A549 (cell line): Measurements from ENCODE around the gene PAX8. TPM values are rescaled to one million over a fixed set of nuclear protein-coding genes. Genes with fewer than 3 reads are reported as not detected.

ENCODE experiments used
- ATAC-seq, 2 experiments: fragments of 200-7000 bp in 1 of 2; fragments of >200 bp in 1 of 2; cut with Nextera tagmentation in 1 of 2; cut with Tn5 transposase in 1 of 2; 3 replicates each; pipeline versions ENCODE4 v1.8.0 to v1.9.1; 2018 to 2020; ENCODE audit warnings: mild to moderate bottlenecking in 1 of 2, moderate library complexity in 1 of 2
- CTCF ChIA-PET: fragments of 300-600 bp; sonication (Branson Sonifier 250); formaldehyde crosslinking; extraction: SDS; loops from one replicate; lab custom pipeline; 2021; ENCODE audit warnings: antibody characterized with exemption, inconsistent platforms; lab: Yijun Ruan, JAX
- POLR2A ChIA-PET: fragments of 350-600 bp; formaldehyde crosslinking; extraction: SDS; loops from one replicate; lab custom pipeline; 2021; ENCODE audit warnings: antibody characterized with exemption, inconsistent platforms; lab: Yijun Ruan, JAX
- DNase-seq, 2 experiments: peaks; one replicate each; pipeline versions ENCODE4 v3.0.0 to v3.0.0-alpha.2; 2011 to 2016; ENCODE audit warnings: low read depth in 1 of 2, low spot score in 1 of 2
- FAIRE-seq: peaks from 2 replicates; lab custom pipeline; 2011; peaks lifted over from hg19 to GRCh38; lab: Jason Lieb, UNC
- H3K27ac ChIP-seq, 2 experiments: fragments of >200 bp; sonication (Bioruptor Twin); formaldehyde crosslinking; 3 replicates each; pipeline ENCODE4 v1.5.1; 2016 to 2017
- H3K4me1 ChIP-seq: fragments of >200 bp; sonication (Bioruptor Twin); formaldehyde crosslinking; 3 replicates; pipeline ENCODE4 v1.6.1; 2016
- H3K4me2 ChIP-seq: fragments of >200 bp; sonication (Bioruptor Twin); formaldehyde crosslinking; 3 replicates; pipeline ENCODE4 v1.6.1; 2016
- H3K4me3 ChIP-seq: fragments of >200 bp; sonication (Bioruptor Twin); formaldehyde crosslinking; 3 replicates; pipeline ENCODE4 v1.5.1; 2016
- H3K9me3 ChIP-seq: fragments of >200 bp; sonication (Bioruptor Twin); formaldehyde crosslinking; 3 replicates; pipeline ENCODE4 v1.6.1; 2016
- CBX2 ChIP-seq: fragments of 200-600 bp; sonication (generic); IDR thresholded peaks from 2 replicates; pipeline ENCODE4 v1.6.1; 2016; ENCODE audit warnings: low read depth, mild to moderate bottlenecking, borderline replicate concordance
- CBX8 ChIP-seq: fragments of 200-600 bp; sonication (generic); IDR thresholded peaks from 2 replicates; pipeline ENCODE4 v1.6.1; 2016
- CEBPB ChIP-seq, 2 experiments: fragments of >200 bp in 1 of 2; sonication (Bioruptor Twin) in 1 of 2; formaldehyde crosslinking in 1 of 2; IDR thresholded peaks; 2 replicates each; pipeline ENCODE4 v1.6.1; 2012 to 2016
- CHD4 ChIP-seq: fragments of 200-600 bp; sonication (generic); IDR thresholded peaks from 2 replicates; pipeline ENCODE4 v1.6.1; 2016; ENCODE audit warnings: antibody characterized with exemption, mild to moderate bottlenecking, borderline replicate concordance
- CTCF ChIP-seq: fragments of >200 bp; sonication (Bioruptor Twin); formaldehyde crosslinking; IDR thresholded peaks from 3 replicates; pipeline ENCODE4 v1.5.1; 2016
- EHF ChIP-seq: fragments of 250-450 bp; sonication (Bioruptor Pico); IDR thresholded peaks from 2 replicates; pipeline ENCODE4 v1.5.0; 2020; ENCODE audit warnings: mild to moderate bottlenecking
- FOSB ChIP-seq: fragments of 250-450 bp; sonication (Bioruptor Pico); IDR thresholded peaks from 2 replicates; pipeline ENCODE4 v1.5.0; 2020; ENCODE audit warnings: mild to moderate bottlenecking, moderate library complexity
- HDAC2 ChIP-seq: fragments of 200-600 bp; sonication (generic); IDR thresholded peaks from 2 replicates; pipeline ENCODE4 v1.6.1; 2016
- HEYL ChIP-seq: fragments of 250-450 bp; sonication (Bioruptor Pico); IDR thresholded peaks from 2 replicates; pipeline ENCODE4 v1.8.0; 2021; ENCODE audit warnings: mild to moderate bottlenecking, moderate library complexity
- HMGXB4 ChIP-seq: fragments of 250-450 bp; sonication (Bioruptor Pico); IDR thresholded peaks from 2 replicates; pipeline ENCODE4 v1.5.0; 2021; ENCODE audit warnings: mild to moderate bottlenecking, moderate library complexity, borderline replicate concordance
- HOXA7 ChIP-seq: fragments of 250-450 bp; sonication (Bioruptor Pico); IDR thresholded peaks from 2 replicates; pipeline ENCODE4 v1.5.0; 2020; ENCODE audit warnings: mild to moderate bottlenecking, moderate library complexity
- HOXB13 ChIP-seq: fragments of 250-450 bp; sonication (Bioruptor Pico); IDR thresholded peaks from 2 replicates; pipeline ENCODE4 v1.5.0; 2020; ENCODE audit warnings: low read depth, mild to moderate bottlenecking, moderate library complexity
- MAX ChIP-seq: IDR thresholded peaks from 2 replicates; pipeline ENCODE4 v1.6.1; 2012
- MAZ ChIP-seq: fragments of 150-350 bp; IDR thresholded peaks from 2 replicates; pipeline ENCODE4 v1.6.1; 2014; ENCODE audit warnings: antibody characterized with exemption, low read depth, low read length, borderline replicate concordance
- MYC ChIP-seq: IDR thresholded peaks from 2 replicates; pipeline ENCODE4 v1.6.1; 2012; ENCODE audit warnings: mild to moderate bottlenecking, inconsistent platforms, low read length, improper control_type of control experiment, borderline replicate concordance
- PHF8 ChIP-seq: fragments of 200-600 bp; sonication (generic); IDR thresholded peaks from 2 replicates; pipeline ENCODE4 v1.6.1; 2016; ENCODE audit warnings: low read depth, mild to moderate bottlenecking, antibody characterized with exemption, moderate library complexity, borderline replicate concordance
- POLR2AphosphoS2 ChIP-seq: conservative IDR thresholded peaks from 2 replicates; pipeline ENCODE4 v1.6.1; 2012; ENCODE audit warnings: low read length, improper control_type of control experiment, inconsistent platforms
- RFX5 ChIP-seq: fragments of 450-650 bp; IDR thresholded peaks from 2 replicates; pipeline ENCODE4 v1.7.1; 2014; ENCODE audit warnings: antibody characterized with exemption, mild to moderate bottlenecking, moderate library complexity
- SMC3 ChIP-seq: fragments of >200 bp; sonication (Bioruptor Twin); formaldehyde crosslinking; IDR thresholded peaks from 3 replicates; pipeline ENCODE4 v1.6.1; 2018; ENCODE audit warnings: inconsistent platforms
- TP53 ChIP-seq: fragments of 250-450 bp; sonication (Bioruptor Pico); IDR thresholded peaks from 2 replicates; pipeline ENCODE4 v1.5.0; 2021; ENCODE audit warnings: mild to moderate bottlenecking, moderate library complexity
- ZNF302 ChIP-seq: fragments of 250-450 bp; sonication (Bioruptor Pico); IDR thresholded peaks from 2 replicates; pipeline ENCODE4 v1.9.0; 2021; ENCODE audit warnings: inconsistent platforms, mild to moderate bottlenecking, moderate library complexity
- WGBS: methylation state at CpG from one replicate; pipeline ENCODE4 v1.1.6; 2017; ENCODE audit errors: missing lambda C conversion rate; 5-methylcytosine and 5-hydroxymethylcytosine counted together
- polyA plus RNA-seq, 4 experiments: library from polyadenylated mRNA; depleted of rRNA in 3 of 4; stranded (reverse); fragments of >200 nt; fragmentation: RNase III in 1 of 4; extraction: RNeasy Plus Mini Kit Qiagen cat#74134 plus additional on column Dnase treatment in 1 of 4; gene quantifications; 2 replicates in 3 of 4; 3 replicates in 1 of 4; pipeline ENCODE4 v1.2.3, GENCODE V29; 2011 to 2017
- TF ChIP-seq, protein P1 (sequence below): fragments of 200-600 bp; sonication (generic); IDR thresholded peaks from 2 replicates; pipeline ENCODE4 v1.6.1; 2016; ENCODE audit warnings: antibody characterized with exemption, mild to moderate bottlenecking, moderate library complexity

The PAX8 gene
- polyA plus RNA-seq, 2 of the 4 experiments (the other 2 are of a cell fraction): 0.71 to 0.81 TPM

GRCh38 chr2:113276761-113277425 is 1.8 kb downstream of the PAX8 start:
- TF ChIP-seq CEBPB (IDR thresholded peaks at IDR 0.05): no peak
- TF ChIP-seq CBX2: no peak
- TF ChIP-seq CHD4: no peak
- TF ChIP-seq MAX: no peak
- TF ChIP-seq MAZ: no peak
- no peak for TF ChIP-seq EHF
- TF ChIP-seq HMGXB4 (CRISPR knock-in tag): no peak
- TF ChIP-seq MYC: no peak
- no peak for TF ChIP-seq CTCF
- no peak for TF ChIP-seq CBX8
- TF ChIP-seq POLR2AphosphoS2: no peak
- TF ChIP-seq, protein P1, sequence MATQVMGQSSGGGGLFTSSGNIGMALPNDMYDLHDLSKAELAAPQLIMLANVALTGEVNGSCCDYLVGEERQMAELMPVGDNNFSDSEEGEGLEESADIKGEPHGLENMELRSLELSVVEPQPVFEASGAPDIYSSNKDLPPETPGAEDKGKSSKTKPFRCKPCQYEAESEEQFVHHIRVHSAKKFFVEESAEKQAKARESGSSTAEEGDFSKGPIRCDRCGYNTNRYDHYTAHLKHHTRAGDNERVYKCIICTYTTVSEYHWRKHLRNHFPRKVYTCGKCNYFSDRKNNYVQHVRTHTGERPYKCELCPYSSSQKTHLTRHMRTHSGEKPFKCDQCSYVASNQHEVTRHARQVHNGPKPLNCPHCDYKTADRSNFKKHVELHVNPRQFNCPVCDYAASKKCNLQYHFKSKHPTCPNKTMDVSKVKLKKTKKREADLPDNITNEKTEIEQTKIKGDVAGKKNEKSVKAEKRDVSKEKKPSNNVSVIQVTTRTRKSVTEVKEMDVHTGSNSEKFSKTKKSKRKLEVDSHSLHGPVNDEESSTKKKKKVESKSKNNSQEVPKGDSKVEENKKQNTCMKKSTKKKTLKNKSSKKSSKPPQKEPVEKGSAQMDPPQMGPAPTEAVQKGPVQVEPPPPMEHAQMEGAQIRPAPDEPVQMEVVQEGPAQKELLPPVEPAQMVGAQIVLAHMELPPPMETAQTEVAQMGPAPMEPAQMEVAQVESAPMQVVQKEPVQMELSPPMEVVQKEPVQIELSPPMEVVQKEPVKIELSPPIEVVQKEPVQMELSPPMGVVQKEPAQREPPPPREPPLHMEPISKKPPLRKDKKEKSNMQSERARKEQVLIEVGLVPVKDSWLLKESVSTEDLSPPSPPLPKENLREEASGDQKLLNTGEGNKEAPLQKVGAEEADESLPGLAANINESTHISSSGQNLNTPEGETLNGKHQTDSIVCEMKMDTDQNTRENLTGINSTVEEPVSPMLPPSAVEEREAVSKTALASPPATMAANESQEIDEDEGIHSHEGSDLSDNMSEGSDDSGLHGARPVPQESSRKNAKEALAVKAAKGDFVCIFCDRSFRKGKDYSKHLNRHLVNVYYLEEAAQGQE: no peak
- no peak for TF ChIP-seq HDAC2
- TF ChIP-seq TP53 (CRISPR knock-in tag): no peak
- no peak for TF ChIP-seq RFX5
- no peak for TF ChIP-seq ZNF302 (CRISPR knock-in tag)
- CTCF ChIA-PET: interaction anchor here (0.9 to 4.4 kb wide), 8 partner anchors 14 to 197 kb away, joined by 3 to 16 read pairs (median 3); no protein-coding TSS in a partner anchor
- POLR2A ChIA-PET: interaction anchor here (0.6 kb wide), 1 partner anchor 36 kb away, joined by 4 read pairs; no protein-coding TSS in a partner anchor
- DNase-seq: no peak
- Histone ChIP-seq H3K4me2 (no peak overlapping the region), H3K9me3 (no peaks in the 10 kb centered on the region), H3K4me3 (no peak overlapping the region), H3K4me1 (peaks cover 48% of the 10 kb centered on the region), H3K27ac (peak overlapping the region in 1 of 2 experiments; percentile 98; a peak in 2 of 6 replicates)
- ATAC-seq: no peak
- FAIRE-seq: no peak
- WGBS: 93% methylated on average over 31 of the region's 41 CpGs

GRCh38 chr2:113276216-113276760 is 2.4 kb downstream of the PAX8 start:
- 93% methylated on average over 18 of the region's 18 CpGs for WGBS
- peaks cover 42% of the 10 kb centered on the region for H3K4me1 ChIP-seq
- DNase-seq: no peak
- CTCF ChIA-PET: interaction anchor here (0.9 to 1.8 kb wide), 8 partner anchors 16 to 196 kb away, joined by 3 to 6 read pairs (median 3); no protein-coding TSS in a partner anchor
- no peak for TF ChIP-seq HOXB13 (CRISPR knock-in tag)
- no peak for TF ChIP-seq FOSB (CRISPR knock-in tag)
- no peak for TF ChIP-seq SMC3
- no peak for TF ChIP-seq HEYL
- TF ChIP-seq RFX5: no peak
- no peak for TF ChIP-seq HOXA7
- no peak for TF ChIP-seq PHF8
- TF ChIP-seq, all 56 proteins: peak for 0
- Histone ChIP-seq H3K4me3 (no peak overlapping the region), H3K27ac (peak overlapping the region in 1 of 2 experiments; percentile 98; a peak in 2 of 6 replicates), H3K9me3 (no peaks in the 10 kb centered on the region), H3K4me2 (no peak overlapping the region)
- POLR2A ChIA-PET: interaction anchor here (0.6 kb wide), 2 partner anchors 35 to 52 kb away, joined by 3 to 4 read pairs; no protein-coding TSS in a partner anchor
- ATAC-seq (no peak), FAIRE-seq (no peak)
